HCT116 (cell line): ENCODE measurements around the gene ARHGEF17. TPM values are rescaled to one million over a fixed set of nuclear protein-coding genes. Genes with fewer than 3 reads are reported as not detected.

Experiments
- ATAC-seq: fragments of 200-7000 bp; cut with Tn5 transposase; 2 replicates; pipeline ENCODE4 v1.9.1; 2020; ENCODE audit warnings: mild to moderate bottlenecking, moderate library complexity
- BruUV-seq: library from RNA; stranded (reverse); fragments of 400-500 nt; replicated peaks from 2 replicates; lab custom pipeline; 2021; lab: Mats Ljungman, UMichigan
- CTCF ChIA-PET: fragments of 300-600 bp; sonication (Branson Sonifier 250); formaldehyde crosslinking; loops from one replicate; lab custom pipeline; 2021; ENCODE audit warnings: antibody characterized with exemption; lab: Charles Lee
- POLR2A ChIA-PET: fragments of 300-600, 350-600 bp; sonication (Branson Sonifier 250); formaldehyde crosslinking; loops from one replicate; lab custom pipeline; 2021; ENCODE audit warnings: antibody characterized with exemption; lab: Charles Lee
- RAD21 ChIA-PET, 2 experiments: fragments of 300-600 bp; sonication (Branson Sonifier 250); formaldehyde crosslinking; loops; one replicate each; lab custom pipeline; 2023; ENCODE audit warnings: low total read pairs in 2 of 2; ENCODE audit not compliant: uncharacterized antibody in 2 of 2, unreplicated experiment in 2 of 2, low non-redundant PET in 1 of 2; lab: Charles Lee
- DNase-seq: peaks from one replicate; pipeline ENCODE4 v3.0.0-alpha.2; 2010; ENCODE audit warnings: low read depth, low spot score
- H2AFZ ChIP-seq: fragments of 200-600 bp; shearing (Covaris generic), sonication (generic); 2 replicates; pipeline ENCODE4 v1.6.1; 2017; ENCODE audit warnings: low read depth, mixed run types, mixed read lengths, antibody characterized with exemption, low read length; ENCODE audit not compliant: poor library complexity, severe bottlenecking
- H3K27ac ChIP-seq: 2 replicates; pipeline ENCODE4 v1.5.1; 2012; ENCODE audit warnings: low read depth, low read length
- H3K27me3 ChIP-seq: fragments of 200-600 bp; sonication (generic); 2 replicates; pipeline ENCODE4 v1.6.1; 2016; ENCODE audit warnings: mixed run types, low read length, mixed read lengths; ENCODE audit not compliant: insufficient read depth
- H3K36me3 ChIP-seq, 2 experiments: fragments of 200-500 bp in 1 of 2; fragments of 200-600 bp in 1 of 2; sonication (Bioruptor generic) in 1 of 2; sonication (generic) in 1 of 2; 2 replicates each; pipeline versions ENCODE4 v1.5.1 to v1.6.1; 2014 to 2016; ENCODE audit warnings: low read length in 2 of 2, inconsistent platforms in 1 of 2, mixed read lengths in 1 of 2, mixed run types in 1 of 2; ENCODE audit not compliant: insufficient read depth in 2 of 2, control insufficient read depth in 1 of 2
- H3K4me1 ChIP-seq, 2 experiments: fragments of 200-600 bp in 1 of 2; sonication (generic) in 1 of 2; 2 replicates each; pipeline versions ENCODE4 v1.5.1 to v1.6.1; 2012 to 2017; ENCODE audit warnings: low read length in 2 of 2, inconsistent platforms in 1 of 2, mild to moderate bottlenecking in 1 of 2, mixed read lengths in 1 of 2, mixed run types in 1 of 2, moderate library complexity in 1 of 2; ENCODE audit not compliant: insufficient read depth in 2 of 2, control insufficient read depth in 1 of 2
- H3K4me2 ChIP-seq: fragments of 200-600 bp; sonication (generic); 2 replicates; pipeline ENCODE4 v1.6.1; 2017; ENCODE audit warnings: mixed run types, low read length, mixed read lengths
- H3K4me3 ChIP-seq, 2 experiments: fragments of 200-600 bp in 1 of 2; sonication (generic) in 1 of 2; replicated peaks in 1 of 2; 2 replicates each; pipeline ENCODE4 v1.5.1; 2011 to 2016; ENCODE audit warnings: low read length in 2 of 2, control low read depth in 1 of 2, low read depth in 1 of 2, mild to moderate bottlenecking in 1 of 2, mixed read lengths in 1 of 2, mixed run types in 1 of 2
- H3K79me2 ChIP-seq: fragments of 200-600 bp; sonication (generic); 2 replicates; pipeline ENCODE4 v1.6.1; 2017; ENCODE audit warnings: mild to moderate bottlenecking, mixed run types, low read length, moderate library complexity, mixed read lengths; ENCODE audit not compliant: insufficient read depth
- H3K9ac ChIP-seq: fragments of 200-600 bp; sonication (generic); 2 replicates; pipeline ENCODE4 v1.6.1; 2016; ENCODE audit warnings: low read length, mixed read lengths
- H3K9me2 ChIP-seq: fragments of 200-600 bp; sonication (generic), shearing (Covaris generic); 2 replicates; pipeline ENCODE4 v1.6.1; 2017; ENCODE audit warnings: mixed run types, mild to moderate bottlenecking, moderate library complexity; ENCODE audit not compliant: insufficient read depth
- H3K9me3 ChIP-seq, 2 experiments: fragments of 200-500 bp in 1 of 2; fragments of 200-600 bp in 1 of 2; sonication (Bioruptor generic) in 1 of 2; sonication (generic) in 1 of 2; 2 replicates each; pipeline ENCODE4 v1.6.1; 2014 to 2017; ENCODE audit warnings: low read length in 2 of 2, mixed read lengths in 2 of 2, inconsistent platforms in 1 of 2, low read depth in 1 of 2, mild to moderate bottlenecking in 1 of 2, mixed run types in 1 of 2, moderate library complexity in 1 of 2; ENCODE audit not compliant: control insufficient read depth in 1 of 2, insufficient read depth in 1 of 2
- H4K20me1 ChIP-seq: fragments of 200-600 bp; sonication (generic), shearing (Covaris generic); 2 replicates; pipeline ENCODE4 v1.6.1; 2017; ENCODE audit warnings: mixed run types, mild to moderate bottlenecking, moderate library complexity; ENCODE audit not compliant: insufficient read depth
- CBX3 ChIP-seq: IDR thresholded peaks from 2 replicates; pipeline ENCODE4 v1.6.1; 2012; ENCODE audit warnings: low read depth
- CEBPB ChIP-seq: IDR thresholded peaks from 2 replicates; pipeline ENCODE4 v1.6.1; 2012; ENCODE audit warnings: low read depth
- CTCF ChIP-seq, 3 experiments: fragments of 200-600 bp in 1 of 3; sonication (generic) in 1 of 3; IDR thresholded peaks in 2 of 3; conservative IDR thresholded peaks in 1 of 3; 2 replicates each; pipeline ENCODE4 v1.5.1; 2012 to 2017; ENCODE audit warnings: low read depth in 2 of 3, low read length in 2 of 3, antibody characterized with exemption in 1 of 3, borderline replicate concordance in 1 of 3, control low read depth in 1 of 3, mild to moderate bottlenecking in 1 of 3, mixed read lengths in 1 of 3, mixed run types in 1 of 3, moderate library complexity in 1 of 3; ENCODE audit not compliant: insufficient read depth in 1 of 3
- EGR1 ChIP-seq: IDR thresholded peaks from 2 replicates; pipeline ENCODE4 v1.6.1; 2012; ENCODE audit warnings: low read depth
- ELF1 ChIP-seq: IDR thresholded peaks from 2 replicates; pipeline ENCODE4 v1.6.1; 2012; ENCODE audit warnings: low read depth, borderline replicate concordance
- EZH2 ChIP-seq: fragments of 200-600 bp; sonication (generic); IDR thresholded peaks from 2 replicates; pipeline ENCODE4 v1.6.1; 2017; ENCODE audit warnings: antibody characterized with exemption, mixed run types
- FOSL1 ChIP-seq: IDR thresholded peaks from 2 replicates; pipeline ENCODE4 v1.6.1; 2012; ENCODE audit warnings: low read depth
- JUND ChIP-seq: IDR thresholded peaks from 2 replicates; pipeline ENCODE4 v1.6.1; 2012
- POLR2A ChIP-seq: IDR thresholded peaks from 2 replicates; pipeline ENCODE4 v1.7.0; 2011; ENCODE audit warnings: borderline replicate concordance; ENCODE audit not compliant: insufficient read depth, insufficient read length; ENCODE audit errors: extremely low read depth
- POLR2AphosphoS5 ChIP-seq: IDR thresholded peaks from 2 replicates; pipeline ENCODE4 v1.6.1; 2011; ENCODE audit warnings: mild to moderate bottlenecking, low read depth, low read length, moderate library complexity
- RAD21 ChIP-seq: IDR thresholded peaks from 2 replicates; pipeline ENCODE4 v1.6.1; 2012; ENCODE audit warnings: low read depth, mild to moderate bottlenecking
- REST ChIP-seq: IDR thresholded peaks from 2 replicates; pipeline ENCODE4 v1.6.1; 2012; ENCODE audit warnings: low read depth
- SIN3A ChIP-seq: IDR thresholded peaks from 2 replicates; pipeline ENCODE4 v1.6.1; 2012; ENCODE audit warnings: low read depth
- SP1 ChIP-seq: IDR thresholded peaks from 2 replicates; pipeline ENCODE4 v1.6.1; 2012; ENCODE audit warnings: low read depth
- SRF ChIP-seq: IDR thresholded peaks from 2 replicates; pipeline ENCODE4 v1.6.1; 2012; ENCODE audit warnings: low read depth
- TCF7L2 ChIP-seq: IDR thresholded peaks from 2 replicates; pipeline ENCODE4 v1.7.0; 2011; ENCODE audit warnings: borderline replicate concordance, inconsistent platforms; ENCODE audit not compliant: insufficient read depth, insufficient read length; ENCODE audit errors: extremely low read depth
- YY1 ChIP-seq: IDR thresholded peaks from 2 replicates; pipeline ENCODE4 v1.6.1; 2011; ENCODE audit warnings: low read length, low read depth, moderate library complexity, mild to moderate bottlenecking; ENCODE audit not compliant: insufficient replicate concordance; ENCODE audit errors: extremely low read depth
- ZBTB33 ChIP-seq: IDR thresholded peaks from 2 replicates; pipeline ENCODE4 v1.6.1; 2011; ENCODE audit warnings: mild to moderate bottlenecking, low read length, moderate library complexity; ENCODE audit not compliant: insufficient replicate concordance; ENCODE audit errors: extremely low read depth
- ZNF274 ChIP-seq: fragments of 200-500 bp; sonication (Bioruptor generic); IDR thresholded peaks from 2 replicates; pipeline ENCODE4 v1.6.1; 2014; ENCODE audit warnings: mild to moderate bottlenecking, low read depth, low read length, inconsistent platforms
- intact Hi-C: fragments of 100-400 bp; cut with micrococcal nuclease; formaldehyde crosslinking; loops from 2 replicates; pipeline ENCODE4 v1.10.0; 2022
- total RNA-seq: library from RNA; stranded (reverse); gene quantifications from one replicate; pipeline ENCODE4 v1.2.1, GENCODE V29; 2021; ENCODE audit not compliant: unreplicated experiment

The ARHGEF17 gene
- total RNA-seq, 1 experiment from 2014 or later = 18.2 TPM

- no peak overlapping the region for H3K27ac ChIP-seq
- no peaks in the 10 kb centered on the region; a peak in 1 of 4 replicates for H3K4me1 ChIP-seq
- H2AFZ ChIP-seq = no peak overlapping the region
- H3K27me3 ChIP-seq = 0 out of 2 replicates have a peak, but pooled peaks cover 2% of the 10 kb centered on the region
- ChIA-PET RAD21 (no interaction called here), POLR2A (no interaction called here), CTCF (no interaction called here)
- H3K9me2 ChIP-seq = no peaks in the 10 kb centered on the region
- H3K36me3 ChIP-seq = no peaks in the 10 kb centered on the region
- no peak for ATAC-seq
- no peak overlapping the region for H3K4me3 ChIP-seq
- no peak overlapping the region for H3K4me2 ChIP-seq
- H3K9me3 ChIP-seq = no peaks in the 10 kb centered on the region
- H3K9ac ChIP-seq = no peak overlapping the region
- intact Hi-C loops = no loop called here
- no peak for DNase-seq
- no peak for TF ChIP-seq REST
- no peak for TF ChIP-seq CTCF (IDR thresholded peaks at IDR 0.05 in 2 of 3, conservative IDR thresholded peaks at IDR 0.05 in 1 of 3; ENCODE audit: borderline replicate concordance in 1 of 3, insufficient read depth in 1 of 3, low read depth in 2 of 3, low read length in 2 of 3)
- no peak for TF ChIP-seq SIN3A
- TF ChIP-seq SRF = no peak
- no peak for TF ChIP-seq ELF1
- no peak for TF ChIP-seq FOSL1
- TF ChIP-seq JUND = no peak
- no peak for TF ChIP-seq EGR1
- no peak for TF ChIP-seq RAD21
- TF ChIP-seq ZNF274 = no peak
- TF ChIP-seq ZBTB33 = no peak
- TF ChIP-seq CEBPB = no peak
- no peak for TF ChIP-seq SP1
- no peak for TF ChIP-seq POLR2AphosphoS5
- no peak for TF ChIP-seq TCF7L2
- no peak for TF ChIP-seq POLR2A
- TF ChIP-seq EZH2 = no peak
- no peak for TF ChIP-seq CBX3
- TF ChIP-seq YY1 = no peak
- H4K20me1 ChIP-seq = no peaks in the 10 kb centered on the region
- H3K79me2 ChIP-seq = no peaks in the 10 kb centered on the region
- no TSS peak for BruUV-seq
Measured at GRCh38 chr11:73283276-73284000, 24.6 kb upstream of the ARHGEF17 start.
